GM19468 (cell line): ENCODE measurements around the gene SLC22A2.

Source experiments
- ATAC-seq: cut with Tn5 transposase; IDR thresholded peaks from one replicate; pipeline ENCODE4 v1.9.1; 2021; ENCODE audit warnings: mild to moderate bottlenecking, moderate library complexity, moderate number of reproducible peaks; ENCODE audit not compliant: unreplicated experiment; ENCODE audit errors: extremely low read depth

SLC22A2 gene

DNA sequence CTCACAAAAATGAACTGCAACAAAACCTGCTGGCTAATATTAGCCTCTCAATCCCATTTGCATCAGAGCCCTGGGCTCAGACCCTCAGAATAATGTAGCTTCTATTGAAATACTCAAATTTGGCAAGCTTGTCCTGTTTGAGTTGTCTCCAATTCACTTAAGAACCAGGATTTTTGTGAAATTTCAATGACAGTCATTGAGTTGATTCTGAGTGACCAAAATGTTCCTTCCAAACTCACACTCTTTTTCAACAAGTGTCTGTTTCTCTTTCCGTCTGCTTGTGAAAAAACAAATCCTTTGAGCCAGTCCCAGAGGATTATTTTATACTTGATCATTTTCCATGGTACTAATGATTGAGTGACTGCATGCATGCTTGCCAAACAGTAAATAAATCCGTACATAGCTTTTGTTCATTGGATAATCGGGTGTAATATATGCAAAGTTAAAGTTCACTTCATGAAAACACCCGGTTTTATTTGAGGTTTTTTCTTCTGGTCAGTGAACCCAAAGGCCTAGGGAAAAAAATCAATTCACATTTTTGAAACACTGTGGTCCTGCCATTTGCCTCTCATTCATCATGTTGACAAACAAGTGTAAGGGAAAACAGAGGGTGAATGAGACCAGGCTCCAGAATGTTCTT lies 16.4 kb upstream of the SLC22A2 start:
- ATAC-seq, result no peak

DNA sequence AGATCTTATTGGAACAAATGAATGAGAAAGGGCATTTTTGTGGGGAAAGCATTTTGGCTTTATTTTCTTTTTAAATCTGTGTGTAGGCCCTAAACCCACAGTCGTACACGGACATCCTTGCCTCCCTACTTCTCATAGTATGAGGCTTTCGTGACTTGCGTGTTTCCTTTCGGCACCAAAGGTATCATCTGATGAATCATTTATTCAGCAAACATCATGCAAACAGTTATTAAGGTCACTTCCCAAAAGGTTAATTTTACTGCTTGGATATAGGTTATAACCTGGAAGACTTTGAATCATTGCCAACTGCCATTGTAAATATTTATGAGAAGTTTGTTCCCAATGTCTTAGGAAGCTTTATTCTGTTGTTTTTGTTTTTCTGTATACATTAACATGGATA lies 15.1 kb upstream of the SLC22A2 start:
- ATAC-seq, result no peak

DNA sequence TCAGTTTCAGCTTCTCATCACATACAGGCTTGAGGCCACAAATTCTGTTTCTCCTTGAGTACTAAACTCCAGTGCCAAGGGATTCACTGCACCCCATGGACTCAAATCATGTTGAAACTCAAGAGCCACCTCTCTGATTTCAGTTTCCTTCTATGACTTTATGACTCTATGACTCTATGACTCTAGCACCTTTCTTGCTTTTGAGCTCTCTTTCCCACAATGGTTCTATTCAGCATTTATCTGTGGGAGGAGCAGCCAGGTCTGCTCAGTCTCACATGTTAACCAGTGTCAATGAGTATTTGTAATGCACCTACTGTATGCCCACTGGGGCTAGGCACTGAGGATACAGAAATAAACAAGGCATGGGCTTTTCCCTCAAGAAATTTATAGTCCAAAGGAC lies 14.6 kb upstream of the SLC22A2 start:
- no peak for ATAC-seq

DNA sequence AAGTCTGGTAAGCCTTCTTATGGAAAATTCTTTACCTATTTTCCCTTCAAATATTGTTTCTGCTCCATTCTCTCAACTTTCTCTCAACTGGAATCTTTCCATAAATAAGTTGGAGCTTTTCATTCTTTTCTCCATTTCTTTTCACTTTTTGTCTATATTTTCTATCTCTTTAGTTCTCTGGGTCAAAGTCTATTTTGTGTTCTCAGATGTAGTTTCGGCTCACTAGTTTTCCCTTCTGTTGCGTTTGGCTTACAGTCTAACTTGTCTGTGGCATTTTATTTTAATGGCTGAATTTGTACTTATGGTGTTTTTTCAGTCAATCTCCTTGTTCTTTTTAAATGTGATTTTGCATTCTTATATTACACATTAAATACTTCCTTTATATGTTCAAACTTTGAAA lies 14.1 kb upstream of the SLC22A2 start:
- no peak for ATAC-seq

GRCh38 chr6:160270347-160270746 lies 11.7 kb upstream of the SLC22A2 start:
- no peak for ATAC-seq

GRCh38 chr6:160269771-160270170 lies 11.2 kb upstream of the SLC22A2 start:
- no peak for ATAC-seq

GRCh38 chr6:160269023-160269521 lies 10.5 kb upstream of the SLC22A2 start:
- ATAC-seq, result no peak

GRCh38 chr6:160267102-160267501 lies 8.5 kb upstream of the SLC22A2 start:
- no peak for ATAC-seq

- ATAC-seq, result peak; percentile 55
These were observed 7.4 kb upstream of the SLC22A2 start for GRCh38 chr6:160265869-160266476.

DNA sequence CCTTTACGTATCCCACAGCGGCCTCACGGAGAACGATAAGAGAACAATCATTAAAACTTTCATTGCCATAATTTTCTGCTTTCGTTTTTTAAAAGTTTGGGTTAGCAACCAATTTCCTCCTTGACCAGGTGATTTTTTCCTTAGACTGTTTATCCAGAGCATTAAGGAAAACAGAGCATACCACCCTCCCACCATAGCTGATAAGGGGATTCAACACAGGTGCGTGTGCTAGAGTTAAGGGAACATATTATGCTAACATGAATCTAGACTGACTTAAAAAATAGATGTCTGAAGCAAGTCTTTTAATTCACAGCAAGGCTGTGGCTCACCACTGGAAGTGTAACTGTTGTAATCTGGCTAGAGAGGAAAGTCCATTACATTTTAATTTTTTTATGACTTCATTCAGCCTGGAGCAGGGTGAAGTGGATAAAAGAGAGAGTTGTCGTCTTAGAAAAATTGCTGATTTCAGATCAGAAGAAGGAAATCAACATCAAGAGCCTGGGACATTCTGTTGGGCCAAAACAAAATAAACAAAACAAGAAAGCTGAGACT lies 5.5 kb upstream of the SLC22A2 start:
- ATAC-seq, result no peak

- ATAC-seq, result no peak
These were observed 4.7 kb upstream of the SLC22A2 start for GRCh38 chr6:160263196-160263939.

DNA sequence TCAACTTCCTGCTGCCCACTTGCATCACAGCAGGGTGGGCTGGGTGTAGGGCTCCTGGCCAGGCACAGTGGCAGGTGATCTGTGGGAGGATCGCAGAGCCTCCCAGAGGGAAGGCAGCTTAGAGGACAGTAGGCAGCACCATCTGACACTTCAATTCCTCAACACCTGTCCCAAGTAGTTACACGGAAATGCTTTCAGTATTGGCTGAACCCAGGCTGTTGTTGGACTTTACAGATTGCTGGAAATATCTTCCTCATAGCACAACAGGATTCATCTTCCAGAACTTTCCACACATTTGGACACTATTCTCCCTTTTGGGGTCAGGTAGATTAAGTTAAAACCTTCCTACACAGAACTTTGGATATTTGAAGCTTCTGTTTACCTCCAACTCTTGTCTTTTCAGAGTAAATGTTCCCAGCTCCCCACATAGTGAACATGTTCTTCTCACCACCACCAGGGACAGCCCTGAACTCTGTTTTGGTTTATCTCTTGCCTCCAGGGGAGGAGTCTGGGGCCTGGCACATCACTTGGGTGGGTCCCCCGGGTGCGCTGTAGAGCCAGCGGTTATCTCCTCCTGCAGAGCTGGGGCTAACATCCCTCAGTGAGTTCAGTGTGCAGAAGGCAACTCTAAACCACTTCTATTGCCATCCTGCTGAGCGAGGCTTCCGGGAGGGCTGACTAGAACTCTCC lies 3.5 kb upstream of the SLC22A2 start:
- no peak for ATAC-seq

GRCh38 chr6:160260803-160261450 lies 2.3 kb upstream of the SLC22A2 start:
- no peak for ATAC-seq

DNA sequence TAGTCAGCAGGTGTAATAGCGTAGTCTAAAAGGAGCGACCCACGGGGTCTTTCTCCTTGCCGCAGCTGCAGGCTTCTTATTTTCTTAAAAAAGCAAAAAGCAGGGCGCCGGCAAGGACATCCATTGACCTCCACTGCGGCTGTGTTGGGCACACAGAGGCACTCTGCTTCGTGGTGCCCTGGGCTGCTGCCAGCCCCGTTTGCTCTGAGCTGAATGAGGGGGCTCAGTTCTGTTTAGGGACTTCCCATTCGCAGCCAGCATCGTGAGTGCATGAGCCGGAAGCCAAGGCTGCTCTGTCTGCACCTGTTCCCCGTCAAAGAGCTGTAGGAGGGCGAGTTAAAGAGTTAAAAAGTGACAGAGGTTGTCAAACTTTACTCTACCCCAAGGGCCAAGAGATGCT lies 1.7 kb upstream of the SLC22A2 start:
- peak; percentile 53 for ATAC-seq

GRCh38 chr6:160259598-160259997 lies 977 bp upstream of the SLC22A2 start:
- no peak for ATAC-seq

- ATAC-seq, result no peak
These were observed 463 bp upstream of the SLC22A2 start for GRCh38 chr6:160259143-160259425.

DNA sequence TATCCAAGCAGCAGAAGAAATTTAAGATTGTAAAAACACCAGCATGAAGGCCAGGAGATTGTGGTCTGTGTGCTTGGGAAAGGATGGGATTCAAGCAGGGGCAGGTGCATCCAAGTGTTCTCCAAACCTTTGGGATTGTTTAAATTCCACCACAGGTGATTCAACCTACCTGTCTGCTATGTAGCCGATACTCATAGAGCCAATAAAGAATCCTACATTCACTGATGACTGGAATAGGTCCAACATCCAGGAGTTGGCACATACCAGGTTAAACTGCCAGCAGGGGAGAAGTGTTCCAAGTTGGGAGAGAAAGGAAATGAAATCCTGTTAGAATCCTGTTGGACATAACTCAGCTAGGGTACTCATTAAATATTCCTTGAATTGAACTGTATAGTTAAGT lies 2.2 kb downstream of the SLC22A2 start:
- no peak for ATAC-seq

DNA sequence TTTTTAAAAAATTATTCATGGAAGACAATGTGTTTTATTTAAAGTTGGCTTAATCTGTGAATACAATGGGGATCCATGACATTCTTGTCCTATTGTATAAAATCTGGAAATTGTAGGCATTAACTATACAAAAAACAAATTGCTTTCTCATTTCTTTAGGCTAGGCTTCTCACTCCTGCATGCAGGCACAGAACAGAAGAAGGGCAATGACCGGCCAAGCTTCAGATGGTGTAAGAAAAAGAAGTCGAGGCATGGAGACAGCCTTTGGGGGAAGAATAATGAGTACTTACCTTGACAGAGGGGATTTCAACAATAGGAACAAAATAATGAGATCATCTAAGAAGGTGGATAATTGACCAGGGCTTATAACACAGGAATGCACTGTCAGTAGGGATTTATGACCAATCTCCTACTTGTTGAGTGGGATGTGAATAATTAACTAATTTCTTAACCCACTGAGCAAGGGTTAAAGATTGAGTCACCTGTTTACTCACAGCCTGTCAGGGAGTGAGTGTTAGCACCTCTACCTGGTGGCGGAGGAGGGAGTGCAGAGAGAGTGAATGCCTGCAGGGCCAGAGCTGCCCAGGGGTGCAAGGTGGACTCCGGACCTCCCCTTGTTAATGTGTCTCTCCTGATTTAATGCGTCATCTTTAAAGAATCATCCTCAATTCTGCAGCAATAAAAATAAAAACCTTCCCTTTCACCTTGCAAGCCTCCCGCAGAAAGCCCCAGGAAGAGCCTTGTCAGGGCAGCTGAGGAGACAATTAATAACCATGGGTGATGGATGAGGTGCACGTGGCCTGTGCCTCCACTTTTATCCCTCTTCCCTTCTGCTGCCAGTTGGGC lies 3.9 kb downstream of the SLC22A2 start:
- ATAC-seq, result no peak

DNA sequence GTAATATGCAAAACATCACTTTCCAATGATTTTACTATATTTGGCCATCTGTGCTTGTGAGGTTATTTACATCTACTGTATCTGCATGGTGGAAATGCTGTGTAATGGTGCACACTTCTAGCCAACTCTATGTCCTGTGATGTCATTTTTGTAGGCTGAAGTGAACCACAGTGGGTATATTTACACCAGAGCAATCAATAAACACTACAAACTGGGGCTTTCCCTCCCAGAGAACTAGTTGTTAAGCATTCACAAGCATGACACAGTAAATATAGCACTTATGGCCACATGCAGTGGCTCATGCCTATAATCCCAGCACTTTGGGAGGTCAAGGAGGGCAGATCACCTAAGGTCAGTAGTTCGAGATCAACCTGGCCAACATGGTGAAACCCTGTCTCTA lies 4.9 kb downstream of the SLC22A2 start:
- ATAC-seq, result peak; percentile 54
